Motor neuron (in vitro differentiated cells): ENCODE results near the gene MTMR10. TPM values are rescaled to one million over a fixed set of nuclear protein-coding genes. Genes with fewer than 3 reads are reported as not detected.

ENCODE experiments used
- ATAC-seq, 8 experiments: fragments of 200-7000 bp; cut with Tn5 transposase; replicated peaks in 6 of 8; 2 replicates each; pipeline ENCODE4 v1.8.0; 2021; ENCODE audit warnings: mild to moderate bottlenecking in 8 of 8, moderate library complexity in 8 of 8
- H3K27ac ChIP-seq, 2 donors: fragments of 250-450 bp; sonication (Bioruptor Pico); 2 replicates each; pipeline ENCODE4 v1.9.0; 2021; ENCODE audit warnings: antibody characterized with exemption in 2 of 2, mild to moderate bottlenecking in 2 of 2, moderate library complexity in 1 of 2
- H3K4me1 ChIP-seq, 2 donors: fragments of 250-450 bp; sonication (Bioruptor Pico); replicated peaks in 1 of 2; 2 replicates each; pipeline ENCODE4 v1.6.1; 2021; ENCODE audit warnings: antibody characterized with exemption in 2 of 2, mild to moderate bottlenecking in 2 of 2, moderate library complexity in 1 of 2
- H3K4me3 ChIP-seq, 5 donors: fragments of 250-450 bp; sonication (Bioruptor Pico); 2 replicates each; pipeline ENCODE4 v1.9.0; 2021; ENCODE audit warnings: antibody characterized with exemption in 5 of 5, mild to moderate bottlenecking in 5 of 5, moderate library complexity in 4 of 5
- WGBS, 10 experiments: fragments of 450-650 bp; shearing (Covaris generic); methylation state at CpG; one replicate each; pipeline ENCODE4 v1.0.0; 2022; 5-methylcytosine and 5-hydroxymethylcytosine counted together
- in situ Hi-C, 9 experiments: fragments of 400-800 bp; cut with MboI; loops; one replicate each; pipeline ENCODE4 v1.15.0; 2021; ENCODE audit warnings: low sequenced_read_pairs in 9 of 9, low pct_unique_long_range_greater_than_20kb in 2 of 9; ENCODE audit not compliant: unreplicated experiment in 9 of 9
- total RNA-seq, 8 experiments: library from RNA; unstranded; fragments of 300-600 nt; gene quantifications; 2 replicates each; pipeline versions ENCODE4 v1.2.3 to v1.2.4, GENCODE V29; 2022

Gene MTMR10
- total RNA-seq, 8 experiments from 2014 or later: 6.5 to 68.7 (median 14.7) TPM

- no peak overlapping the region for H3K27ac ChIP-seq
- H3K4me1 ChIP-seq: peaks cover 3 to 6% of the 10 kb centered on the region in 2 donors
- H3K4me3 ChIP-seq: no peak overlapping the region
- ATAC-seq: peak in 2 of 8 experiments; percentile 16 to 31
- in situ Hi-C loops: no loop called here
- 0 to 100% (median 94%) methylated on average over 1 to 3 of the region's 3 CpGs; no CpG with 5 or more reads in 3 of the 10 experiments for WGBS, 10 experiments
Measured at GRCh38 chr15:31001702-31002101, 10.3 kb upstream of the MTMR10 start.

- peaks cover 3 to 6% of the 10 kb centered on the region in 2 donors for H3K4me1 ChIP-seq
- WGBS, 10 experiments: 60 to 100% (median 96%) methylated on average over 1 to 3 of the region's 3 CpGs; no CpG with 5 or more reads in 2 of the 10 experiments
- no peak overlapping the region for H3K4me3 ChIP-seq
- H3K27ac ChIP-seq: no peak overlapping the region
- in situ Hi-C loops: loop anchor here in 2 of 9 experiments (10.0 to 25.0 kb wide), 2 partner anchors 105 to 113 kb away; partner anchors contain the start of gene TRPM1 (in 2 of the 2)
- no peak for ATAC-seq
Measured at GRCh38 chr15:30999729-31000128, 8.3 kb upstream of the MTMR10 start.

- in situ Hi-C loops: loop anchor here in 2 of 9 experiments (10.0 to 25.0 kb wide), 2 partner anchors 108 to 115 kb away; partner anchors contain the start of gene TRPM1 (in 2 of the 2)
- no peak for ATAC-seq
- H3K27ac ChIP-seq: no peak overlapping the region
- WGBS, 10 experiments: 0 to 100% (median 86%) methylated on average over 1 of the region's 1 CpG; no CpG with 5 or more reads in 2 of the 10 experiments
- peaks cover 0 to 4% of the 10 kb centered on the region in 2 donors for H3K4me1 ChIP-seq
- no peak overlapping the region for H3K4me3 ChIP-seq
Measured at GRCh38 chr15:30997270-30997669, 5.8 kb upstream of the MTMR10 start.

GRCh38 chr15:30992249-30992864 lies 929 bp upstream of the MTMR10 start:
- in situ Hi-C loops: loop anchor here in 2 of 9 experiments (10.0 to 25.0 kb wide), 2 partner anchors 112 to 120 kb away; partner anchors contain the start of gene TRPM1 (in 2 of the 2)
- no peak for ATAC-seq
- H3K27ac ChIP-seq: peak overlapping the region in 1 of 2 donors; percentile 88
- peaks cover 4 to 14% of the 10 kb centered on the region in 2 donors for H3K4me1 ChIP-seq
- H3K4me3 ChIP-seq: peak overlapping the region; percentile 54 to 94 (median 56)
- 40 to 97% (median 85%) methylated on average over 1 to 7 of the region's 7 CpGs for WGBS, 10 experiments

GRCh38 chr15:30990446-30991254 lies 778 bp downstream of the MTMR10 start:
- Histone ChIP-seq H3K4me3 (peak overlapping the region; percentile 54 to 94 (median 56)), H3K27ac (peak overlapping the region; percentile 67 to 88), H3K4me1 (peaks cover 4 to 14% of the 10 kb centered on the region in 2 donors)
- ATAC-seq: peak in 2 of 8 experiments; percentile 25 to 33
- in situ Hi-C loops: loop anchor here in 2 of 9 experiments (10.0 to 25.0 kb wide), 2 partner anchors 114 to 122 kb away; partner anchors contain the start of gene TRPM1 (in 2 of the 2)
- 1 to 34% (median 8%) methylated on average over 3 to 19 of the region's 24 CpGs for WGBS, 10 experiments

GRCh38 chr15:30990036-30990435 lies 1.4 kb downstream of the MTMR10 start:
- H3K4me1 ChIP-seq: peaks cover 9 to 20% of the 10 kb centered on the region in 2 donors
- no peak for ATAC-seq
- in situ Hi-C loops: loop anchor here in 2 of 9 experiments (10.0 to 25.0 kb wide), 2 partner anchors 115 to 122 kb away; partner anchors contain the start of gene TRPM1 (in 2 of the 2)
- peak overlapping the region in 4 of 5 donors; percentile 56 to 94 (median 68) for H3K4me3 ChIP-seq
- H3K27ac ChIP-seq: no peak overlapping the region
- 17 to 100% (median 67%) methylated on average over 1 to 2 of the region's 2 CpGs; no CpG with 5 or more reads in 4 of the 10 experiments for WGBS, 10 experiments

GRCh38 chr15:30985081-30985531 lies 6.3 kb downstream of the MTMR10 start:
- in situ Hi-C loops: loop anchor here in 2 of 9 experiments (10.0 to 25.0 kb wide), 2 partner anchors 127 to 150 kb away; partner anchors contain the start of gene TRPM1 (in 1 of the 2)
- peaks cover 16 to 23% of the 10 kb centered on the region in 2 donors for H3K4me1 ChIP-seq
- ATAC-seq: peak in 4 of 8 experiments; percentile 17 to 36 (median 26)
- no peak overlapping the region for H3K4me3 ChIP-seq
- no peak overlapping the region for H3K27ac ChIP-seq
- 55 to 88% (median 80%) methylated on average over 1 to 2 of the region's 3 CpGs; no CpG with 5 or more reads in 5 of the 10 experiments for WGBS, 10 experiments

- Histone ChIP-seq H3K4me1 (peaks cover 12 to 20% of the 10 kb centered on the region in 2 donors), H3K4me3 (no peak overlapping the region), H3K27ac (no peak overlapping the region)
- ATAC-seq: peak in 5 of 8 experiments; percentile 60 to 85 (median 71)
- 51 to 90% (median 59%) methylated on average over 2 to 6 of the region's 6 CpGs; no CpG with 5 or more reads in 1 of the 10 experiments for WGBS, 10 experiments
- in situ Hi-C loops: loop anchor here in 2 of 9 experiments (10.0 to 25.0 kb wide), 2 partner anchors 128 to 150 kb away; partner anchors contain the start of gene TRPM1 (in 1 of the 2)
Measured at GRCh38 chr15:30984542-30984941, 6.9 kb downstream of the MTMR10 start.

GRCh38 chr15:30984118-30984517 lies 7.3 kb downstream of the MTMR10 start:
- ATAC-seq: peak in 2 of 8 experiments; percentile 31 to 47
- peaks cover 12 to 20% of the 10 kb centered on the region in 2 donors for H3K4me1 ChIP-seq
- WGBS, 10 experiments: 75 to 100% (median 89%) methylated on average over 2 to 3 of the region's 3 CpGs; no CpG with 5 or more reads in 1 of the 10 experiments
- no peak overlapping the region for H3K27ac ChIP-seq
- in situ Hi-C loops: loop anchor here in 2 of 9 experiments (10.0 to 25.0 kb wide), 2 partner anchors 128 to 151 kb away; partner anchors contain the start of gene TRPM1 (in 1 of the 2)
- H3K4me3 ChIP-seq: no peak overlapping the region

GRCh38 chr15:30979457-30979856 lies 12.0 kb downstream of the MTMR10 start:
- no peak for ATAC-seq
- H3K27ac ChIP-seq: no peak overlapping the region
- WGBS, 10 experiments: 64 to 100% (median 96%) methylated on average over 1 to 5 of the region's 5 CpGs
- in situ Hi-C loops: loop anchor here in 1 of 9 experiments (25.0 kb wide), 1 partner anchor 133 kb away; the partner anchor contains the start of gene TRPM1
- peaks cover 3 to 8% of the 10 kb centered on the region in 2 donors for H3K4me1 ChIP-seq
- H3K4me3 ChIP-seq: no peak overlapping the region

GRCh38 chr15:30978328-30978727 lies 13.1 kb downstream of the MTMR10 start:
- in situ Hi-C loops: loop anchor here in 1 of 9 experiments (25.0 kb wide), 1 partner anchor 134 kb away; the partner anchor contains the start of gene TRPM1
- Histone ChIP-seq H3K4me3 (no peak overlapping the region), H3K27ac (no peak overlapping the region)

GRCh38 chr15:30974112-30974511 lies 17.3 kb downstream of the MTMR10 start:
- 50 to 100% (median 92%) methylated on average over 1 to 5 of the region's 5 CpGs for WGBS, 10 experiments
- Histone ChIP-seq H3K27ac (no peak overlapping the region), H3K4me3 (no peak overlapping the region), H3K4me1 (no peaks in the 10 kb centered on the region)
- in situ Hi-C loops: loop anchor here in 1 of 9 experiments (25.0 kb wide), 1 partner anchor 513 kb away; no protein-coding TSS in a partner anchor
- no peak for ATAC-seq

More at GRCh38 chr15:30978328-30978727, 13.1 kb downstream of the MTMR10 start:
- ATAC-seq: no peak
- H3K4me1 ChIP-seq: peaks cover 0 to 4% of the 10 kb centered on the region in 2 donors
